HEK293T (cell line): Measurements from ENCODE around the gene CACHD1.

Experiments
- CTCF ChIA-PET: fragments of 350-600 bp; formaldehyde crosslinking; extraction: SDS; loops from one replicate; lab custom pipeline; 2021; ENCODE audit warnings: antibody characterized with exemption, inconsistent platforms; lab: Yijun Ruan, JAX
- POLR2A ChIA-PET: fragments of 350-600 bp; formaldehyde crosslinking; extraction: SDS; loops from one replicate; lab custom pipeline; 2020; ENCODE audit warnings: antibody characterized with exemption, inconsistent platforms; lab: Yijun Ruan, JAX
- DNase-seq: peaks from one replicate; pipeline ENCODE4 v3.0.0; 2012; ENCODE audit warnings: mixed read lengths; ENCODE audit errors: extremely low spot score
- ARNT ChIP-seq: fragments of 450-650 bp; IDR thresholded peaks from 2 replicates; pipeline ENCODE4 v1.6.1; 2017; ENCODE audit warnings: mild to moderate bottlenecking
- BHLHE40 ChIP-seq: fragments of 450-650 bp; IDR thresholded peaks from 2 replicates; pipeline ENCODE4 v1.6.1; 2016; ENCODE audit warnings: mild to moderate bottlenecking, moderate library complexity, borderline replicate concordance
- CTBP1 ChIP-seq: fragments of 450-650 bp; IDR thresholded peaks from 2 replicates; pipeline ENCODE4 v1.6.1; 2016; ENCODE audit warnings: borderline replicate concordance
- ELF4 ChIP-seq: fragments of 450-650 bp; IDR thresholded peaks from 2 replicates; pipeline ENCODE4 v1.6.1; 2017; ENCODE audit warnings: antibody characterized with exemption
- FOXA1 ChIP-seq: fragments of 450-650 bp; IDR thresholded peaks from 2 replicates; pipeline ENCODE4 v1.6.1; 2016; ENCODE audit warnings: mild to moderate bottlenecking
- FOXK2 ChIP-seq: fragments of 450-650 bp; IDR thresholded peaks from 2 replicates; pipeline ENCODE4 v1.6.1; 2016; ENCODE audit warnings: mild to moderate bottlenecking
- FOXM1 ChIP-seq: fragments of 450-650 bp; IDR thresholded peaks from 2 replicates; pipeline ENCODE4 v1.6.1; 2017; ENCODE audit warnings: mild to moderate bottlenecking, borderline replicate concordance
- HDGF ChIP-seq: fragments of 450-650 bp; IDR thresholded peaks from 2 replicates; pipeline ENCODE4 v1.6.1; 2017; ENCODE audit warnings: antibody characterized with exemption, borderline replicate concordance
- L3MBTL2 ChIP-seq: fragments of 450-650 bp; conservative IDR thresholded peaks from 2 replicates; pipeline ENCODE4 v1.6.1; 2016; ENCODE audit warnings: mild to moderate bottlenecking
- LEF1 ChIP-seq: fragments of 450-650 bp; IDR thresholded peaks from 2 replicates; pipeline ENCODE4 v1.6.1; 2017; ENCODE audit warnings: mild to moderate bottlenecking, borderline replicate concordance
- NFRKB ChIP-seq: fragments of 450-650 bp; IDR thresholded peaks from 2 replicates; pipeline ENCODE4 v1.6.1; 2016; ENCODE audit warnings: mild to moderate bottlenecking, moderate library complexity
- SP1 ChIP-seq: fragments of 450-650 bp; IDR thresholded peaks from 2 replicates; pipeline ENCODE4 v1.6.1; 2017
- SUZ12 ChIP-seq: fragments of 450-650 bp; IDR thresholded peaks from 2 replicates; pipeline ENCODE4 v1.6.1; 2016; ENCODE audit warnings: mild to moderate bottlenecking
- TARDBP ChIP-seq: fragments of 450-650 bp; IDR thresholded peaks from 2 replicates; pipeline ENCODE4 v1.6.1; 2016
- ZNF384 ChIP-seq: fragments of 450-650 bp; IDR thresholded peaks from 2 replicates; pipeline ENCODE4 v1.6.1; 2016
- TF ChIP-seq, protein P1 (sequence below): fragments of 450-650 bp; IDR thresholded peaks from 2 replicates; pipeline ENCODE4 v1.6.1; 2016

Gene CACHD1

GRCh38 chr1:64476251-64476952 is 6.5 kb downstream of the CACHD1 start:
- POLR2A ChIA-PET: no interaction called here
- DNase-seq: no peak
- TF ChIP-seq ARNT: no peak
- no peak for TF ChIP-seq FOXA1
- no peak for TF ChIP-seq LEF1
- TF ChIP-seq TARDBP: no peak
- TF ChIP-seq SUZ12: no peak
- no peak for TF ChIP-seq ZNF384
- no peak for TF ChIP-seq L3MBTL2
- TF ChIP-seq NFRKB: no peak
- TF ChIP-seq CTBP1: no peak
- TF ChIP-seq SP1: no peak
- no peak for TF ChIP-seq FOXM1
- no peak for TF ChIP-seq FOXK2
- TF ChIP-seq BHLHE40: no peak
- TF ChIP-seq ELF4: no peak
- TF ChIP-seq HDGF: no peak
- TF ChIP-seq, protein P1, sequence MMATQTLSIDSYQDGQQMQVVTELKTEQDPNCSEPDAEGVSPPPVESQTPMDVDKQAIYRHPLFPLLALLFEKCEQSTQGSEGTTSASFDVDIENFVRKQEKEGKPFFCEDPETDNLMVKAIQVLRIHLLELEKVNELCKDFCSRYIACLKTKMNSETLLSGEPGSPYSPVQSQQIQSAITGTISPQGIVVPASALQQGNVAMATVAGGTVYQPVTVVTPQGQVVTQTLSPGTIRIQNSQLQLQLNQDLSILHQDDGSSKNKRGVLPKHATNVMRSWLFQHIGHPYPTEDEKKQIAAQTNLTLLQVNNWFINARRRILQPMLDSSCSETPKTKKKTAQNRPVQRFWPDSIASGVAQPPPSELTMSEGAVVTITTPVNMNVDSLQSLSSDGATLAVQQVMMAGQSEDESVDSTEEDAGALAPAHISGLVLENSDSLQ: no peak
- CTCF ChIA-PET: interaction anchor here (0.6 to 1.1 kb wide), 2 partner anchors 12 to 74 kb away, joined by 3 read pairs; no protein-coding TSS in a partner anchor

DNA sequence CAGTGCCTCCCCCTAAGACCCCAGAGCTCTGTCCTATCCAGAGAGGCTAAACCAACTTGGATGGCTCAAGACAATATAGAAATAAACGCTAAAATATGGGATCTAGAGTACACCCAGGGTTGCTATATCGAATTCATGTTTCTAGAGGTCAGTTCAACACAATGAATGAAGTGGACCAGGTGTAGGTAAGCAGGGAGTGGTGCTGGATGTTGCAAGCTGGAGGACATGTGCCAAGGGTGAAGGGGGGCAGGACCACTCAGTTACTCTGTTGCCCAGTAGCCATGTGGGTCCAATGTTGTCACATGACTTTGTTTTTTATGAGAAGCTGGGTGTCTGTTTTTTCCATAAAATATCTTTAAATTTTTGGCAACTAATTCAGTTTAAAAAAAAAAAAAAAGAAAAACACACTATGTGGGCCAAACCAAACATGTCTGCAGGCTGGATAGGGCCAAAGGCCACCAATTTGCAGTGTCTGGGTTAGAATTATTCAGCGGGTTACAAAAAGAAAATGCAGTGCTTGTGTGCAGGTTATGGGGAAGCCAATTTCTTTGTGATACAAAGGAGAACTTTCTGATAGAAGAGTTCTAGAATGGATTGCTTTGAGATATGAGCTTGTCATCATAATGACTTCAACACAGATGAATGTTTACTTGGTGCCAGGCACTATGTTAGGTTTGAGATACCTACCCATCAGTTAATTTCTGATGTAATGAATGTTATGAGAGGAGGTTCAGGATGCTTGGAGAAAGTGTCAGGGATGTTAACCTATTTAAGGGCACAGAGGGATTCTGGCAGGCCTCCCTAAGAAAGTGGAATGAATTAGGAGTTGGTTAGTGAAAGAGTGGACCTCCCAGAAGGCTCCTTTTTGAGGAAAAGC is 8.9 kb downstream of the CACHD1 start:
- DNase-seq: no peak
- TF ChIP-seq FOXM1 (no peak), ZNF384 (no peak), LEF1 (no peak), ELF4 (no peak), TARDBP (no peak), FOXK2 (no peak), FOXA1 (no peak), NFRKB (no peak)
- TF ChIP-seq, protein P1: no peak
- CTCF ChIA-PET: interaction anchor here (0.8 to 1.6 kb wide), 2 partner anchors 11 to 94 kb away, joined by 3 to 5 read pairs; no protein-coding TSS in a partner anchor
- POLR2A ChIA-PET: no interaction called here

DNA sequence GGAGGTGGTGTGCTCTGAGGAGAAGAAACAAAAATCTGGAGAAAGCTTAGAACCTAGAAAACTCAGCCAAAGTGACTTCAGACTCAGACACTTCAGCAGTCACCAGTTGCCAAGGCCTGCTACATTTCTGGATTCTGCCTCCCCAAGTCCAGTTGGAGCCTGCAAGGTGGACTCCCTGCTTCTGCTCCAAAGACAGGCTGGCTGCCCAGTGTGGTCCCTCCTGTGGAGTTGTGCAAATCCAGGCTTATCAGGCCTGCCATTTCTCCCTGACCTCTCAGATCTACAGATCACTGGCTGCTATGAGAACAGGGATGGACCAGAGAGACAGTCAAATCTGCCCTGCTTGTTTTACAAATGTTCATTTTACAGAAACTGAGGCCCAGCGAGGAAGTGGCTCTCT is 9.9 kb downstream of the CACHD1 start:
- no peak for DNase-seq
- ChIA-PET POLR2A (no interaction called here), CTCF (interaction anchor here (0.5 to 0.8 kb wide), 2 partner anchors 17 to 93 kb away, joined by 3 read pairs; no protein-coding TSS in a partner anchor)
- TF ChIP-seq SUZ12: no peak
- no peak for TF ChIP-seq FOXA1
- TF ChIP-seq L3MBTL2: no peak
- no peak for TF ChIP-seq FOXK2
- no peak for TF ChIP-seq ELF4
- no peak for TF ChIP-seq SP1
- no peak for TF ChIP-seq ARNT
- no peak for TF ChIP-seq NFRKB
- TF ChIP-seq, protein P1: no peak
- no peak for TF ChIP-seq ZNF384
- no peak for TF ChIP-seq CTBP1
- TF ChIP-seq FOXM1: no peak
- no peak for TF ChIP-seq LEF1

DNA sequence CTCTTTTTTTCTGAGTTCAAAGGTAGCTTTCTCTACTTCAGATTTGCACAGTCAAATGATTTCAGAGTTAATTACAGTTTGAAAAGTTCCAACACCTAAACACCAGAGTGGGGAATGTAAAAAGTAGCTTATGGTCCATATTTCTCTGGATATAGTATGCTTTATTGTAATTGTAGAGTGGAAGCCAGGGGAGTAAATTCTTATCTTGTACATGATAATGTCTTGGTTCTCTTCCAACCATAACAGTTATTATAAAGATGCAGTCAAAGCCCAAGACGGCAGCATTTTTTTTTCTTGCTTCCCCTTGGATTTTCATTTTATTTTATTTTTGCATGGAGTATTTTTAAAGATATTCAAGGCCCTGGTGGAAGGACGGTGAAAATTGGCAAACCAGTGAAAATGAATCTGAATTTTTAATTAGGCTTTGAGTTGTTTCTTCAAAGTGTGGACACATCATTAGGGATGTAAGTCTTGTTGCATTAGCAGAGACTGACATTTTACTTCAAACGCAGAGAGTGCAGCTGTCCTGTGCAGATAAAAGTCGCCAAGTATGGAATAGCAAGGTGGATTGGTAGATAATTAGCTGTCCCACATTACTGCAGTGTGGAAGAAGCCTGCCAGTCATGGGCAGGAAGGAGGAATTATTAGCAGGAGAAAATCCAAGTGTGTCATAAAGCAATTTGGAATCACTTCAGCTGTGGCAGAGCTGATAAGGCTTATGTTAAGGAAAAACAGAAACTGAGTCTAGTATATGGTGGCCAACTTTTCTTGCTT is 11.3 kb downstream of the CACHD1 start:
- POLR2A ChIA-PET: no interaction called here
- CTCF ChIA-PET: no interaction called here
- DNase-seq: no peak
- no peak for TF ChIP-seq ZNF384
- TF ChIP-seq, protein P1: peak; percentile 74
- no peak for TF ChIP-seq LEF1

GRCh38 chr1:64482128-64482527 is 12.2 kb downstream of the CACHD1 start:
- TF ChIP-seq HDGF: no peak
- TF ChIP-seq BHLHE40: no peak
- TF ChIP-seq TARDBP: no peak
- TF ChIP-seq FOXM1: no peak
- no peak for TF ChIP-seq SUZ12
- no peak for TF ChIP-seq ELF4
- no peak for TF ChIP-seq FOXK2
- TF ChIP-seq CTBP1: no peak
- TF ChIP-seq NFRKB: no peak
- no peak for TF ChIP-seq FOXA1
- no peak for TF ChIP-seq ARNT
- no peak for TF ChIP-seq ZNF384
- ChIA-PET CTCF (interaction anchor here (0.5 kb wide), 1 partner anchor 11 kb away, joined by 3 read pairs; no protein-coding TSS in a partner anchor), POLR2A (no interaction called here)
- no peak for DNase-seq
